ENCODE measurements around the gene CPNE6.
"Not testable (repeated sequence)": the region's sequence is repeated elsewhere in the genome, so short reads cannot be mapped to it uniquely, and the experiment has no call there.

The CPNE6 gene

GRCh38 chr14:24071144-24071697 lies at the start of gene CPNE6:
CPNE6 (plus strand) TSS chr14:24071562; CDS start chr14:24072937, 1,375 bp downstream.
- DNase-seq: no peak

GRCh38 chr14:24024939-24025418 lies 46.4 kb upstream of the CPNE6 start:
- DNase-seq: not testable (repeated sequence)

- not testable (repeated sequence) for DNase-seq
Observed at GRCh38 chr14:24029687-24030086, 41.7 kb upstream of the CPNE6 start.

DNA sequence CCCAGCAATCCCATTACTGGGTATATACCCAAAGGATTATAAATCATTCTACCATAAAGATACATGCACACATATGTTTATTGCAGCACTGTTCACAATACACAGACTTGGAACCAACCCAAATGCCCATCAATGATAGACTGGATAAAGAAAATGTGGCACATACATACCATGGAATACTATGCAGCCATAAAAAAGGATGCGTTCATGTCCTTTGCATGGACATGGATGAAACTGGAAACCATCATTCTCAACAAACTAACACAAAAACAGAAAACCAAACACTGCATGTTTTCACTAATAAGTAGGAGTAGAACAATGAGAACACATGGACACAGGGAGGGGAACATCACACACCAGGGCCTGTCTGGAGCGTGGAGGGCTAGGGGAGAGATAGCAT lies 40.0 kb upstream of the CPNE6 start:
- DNase-seq: not testable (repeated sequence)

GRCh38 chr14:24032727-24033418 lies 38.5 kb upstream of the CPNE6 start:
- no peak for DNase-seq

- not testable (repeated sequence) for DNase-seq
Observed at GRCh38 chr14:24035769-24036168, 35.6 kb upstream of the CPNE6 start.

DNA sequence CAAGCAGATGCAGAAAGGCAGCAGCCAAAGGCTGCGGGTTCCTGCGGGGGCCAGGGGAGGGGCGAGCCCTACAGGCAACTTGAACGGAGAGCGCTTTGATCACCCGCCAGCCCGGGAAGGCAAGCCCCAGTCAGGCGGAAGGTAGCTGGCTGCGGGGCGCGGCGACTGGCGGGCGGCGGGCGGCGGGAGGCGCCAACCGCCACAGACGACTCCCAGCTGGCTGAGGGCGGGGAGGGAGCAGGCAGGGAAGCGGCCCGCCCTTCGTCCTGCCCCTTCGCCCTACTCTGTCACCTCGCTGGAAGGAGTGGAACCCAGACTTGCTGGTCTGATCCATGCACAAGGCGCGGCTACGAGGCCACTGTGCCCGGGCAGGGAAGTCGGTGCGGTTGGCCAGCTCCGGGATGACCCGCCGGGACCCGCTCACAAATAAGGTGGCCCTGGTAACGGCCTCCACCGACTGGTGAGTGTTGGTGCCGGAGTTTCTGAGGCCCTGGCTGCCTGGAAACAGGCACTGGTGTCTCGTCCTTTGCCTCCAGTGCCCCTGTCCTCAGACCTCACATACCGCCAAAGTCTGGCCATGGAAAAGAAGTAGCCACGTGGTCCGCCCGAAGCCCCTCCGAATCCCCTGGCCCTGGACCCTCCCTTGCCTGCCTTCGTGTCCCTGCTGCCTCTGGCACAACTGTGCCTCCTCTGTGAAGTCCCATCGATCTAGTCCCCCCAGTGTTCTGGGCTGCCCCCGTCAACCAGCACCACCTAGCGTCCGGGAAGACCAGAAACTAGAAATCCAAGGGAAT lies 35.0 kb upstream of the CPNE6 start:
- peak; percentile 75 for DNase-seq

- not testable (repeated sequence) for DNase-seq
Observed at GRCh38 chr14:24036963-24037657, 34.3 kb upstream of the CPNE6 start.

DNA sequence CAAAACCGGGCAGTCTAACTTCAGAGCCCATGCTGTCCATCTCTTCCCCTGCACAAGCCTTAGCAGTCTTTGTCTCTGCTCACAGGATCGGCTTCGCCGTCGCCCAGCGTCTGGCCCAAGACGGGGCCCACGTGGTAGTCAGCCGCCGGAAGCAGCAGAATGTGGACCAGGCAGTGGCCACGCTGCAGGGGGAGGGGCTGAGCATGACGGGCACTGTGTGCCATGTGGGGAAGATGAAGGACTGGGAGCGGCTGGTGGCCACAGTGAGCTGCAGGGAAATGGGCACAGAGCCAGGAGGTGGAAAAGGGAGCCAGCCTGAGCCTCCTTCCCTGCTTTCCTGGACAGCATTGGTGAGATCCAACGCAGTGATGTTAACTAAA lies 33.7 kb upstream of the CPNE6 start:
- no peak for DNase-seq

- DNase-seq: no peak
Observed at GRCh38 chr14:24038686-24039085, 32.7 kb upstream of the CPNE6 start.

DNA sequence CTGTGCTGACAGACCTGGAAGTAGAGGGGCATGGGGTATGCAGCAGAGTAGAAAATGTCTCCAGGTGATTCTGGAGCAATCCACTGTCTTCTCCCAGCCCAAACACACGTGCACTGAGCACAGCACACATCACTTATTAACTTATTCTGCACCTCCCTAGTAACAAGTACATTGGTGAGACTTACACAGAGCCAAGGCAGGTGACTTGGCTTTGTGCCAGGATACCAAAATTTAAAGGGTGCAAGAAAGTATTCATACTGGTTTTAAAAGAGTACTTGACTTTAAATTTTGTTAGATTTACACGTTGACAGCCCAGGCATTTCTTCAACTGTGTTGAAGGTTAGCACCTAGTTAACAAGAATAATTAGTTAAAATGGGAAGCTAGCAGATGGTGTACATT lies 30.7 kb upstream of the CPNE6 start:
- no peak for DNase-seq

DNA sequence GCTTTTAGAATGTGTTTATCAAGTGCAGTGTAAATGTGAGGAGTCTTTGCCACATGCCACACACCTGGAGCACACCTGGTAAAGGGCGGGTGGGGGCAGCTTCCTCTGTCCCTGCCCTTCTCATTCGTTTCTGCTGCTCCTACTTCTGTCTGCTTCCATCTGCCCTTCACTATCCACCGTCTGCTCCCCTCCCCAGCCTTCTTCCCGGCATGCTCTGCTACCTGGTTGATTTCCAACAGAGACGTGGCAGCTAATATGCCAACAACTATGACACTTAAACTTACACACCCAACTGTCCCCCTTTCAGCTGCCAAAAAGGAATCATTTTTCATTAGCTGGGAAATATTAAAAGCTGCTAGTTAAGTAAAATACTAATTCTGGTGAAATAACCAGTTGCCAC lies 28.6 kb upstream of the CPNE6 start:
- no peak for DNase-seq

- not testable (repeated sequence) for DNase-seq
Observed at GRCh38 chr14:24049002-24049401, 22.4 kb upstream of the CPNE6 start.

GRCh38 chr14:24050753-24051152 lies 20.6 kb upstream of the CPNE6 start:
- DNase-seq: not testable (repeated sequence)

DNA sequence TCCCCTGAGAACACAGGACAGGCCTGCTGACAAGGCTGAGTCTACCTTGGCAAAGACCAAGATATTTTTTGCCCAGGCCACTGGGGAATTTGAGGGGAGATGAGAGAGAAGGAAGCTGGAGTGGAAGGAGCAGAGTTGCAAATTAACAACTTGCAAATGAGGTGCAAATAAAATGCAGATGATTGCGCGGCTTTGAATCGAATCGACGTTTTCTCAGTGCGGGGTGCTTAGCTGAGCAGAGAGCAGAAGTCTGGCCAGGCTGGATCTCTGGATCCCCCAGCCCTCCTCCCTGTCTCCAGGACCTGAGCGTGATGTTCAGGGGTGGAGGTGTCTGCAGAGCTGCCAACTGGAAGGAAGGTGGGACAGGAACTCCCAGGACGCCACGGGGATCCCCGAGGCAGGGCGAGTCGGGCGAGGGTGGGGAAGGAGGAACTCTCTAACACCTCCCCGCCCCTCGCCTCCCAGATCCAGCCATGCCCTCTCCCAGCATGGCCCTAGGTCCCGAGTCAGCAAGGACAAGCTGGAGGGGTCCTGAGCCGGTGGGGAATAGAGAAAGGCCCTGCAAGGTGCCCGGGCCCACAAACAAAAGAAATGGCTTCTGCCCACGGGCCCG lies 20.1 kb upstream of the CPNE6 start:
- peak; percentile 12 for DNase-seq

DNA sequence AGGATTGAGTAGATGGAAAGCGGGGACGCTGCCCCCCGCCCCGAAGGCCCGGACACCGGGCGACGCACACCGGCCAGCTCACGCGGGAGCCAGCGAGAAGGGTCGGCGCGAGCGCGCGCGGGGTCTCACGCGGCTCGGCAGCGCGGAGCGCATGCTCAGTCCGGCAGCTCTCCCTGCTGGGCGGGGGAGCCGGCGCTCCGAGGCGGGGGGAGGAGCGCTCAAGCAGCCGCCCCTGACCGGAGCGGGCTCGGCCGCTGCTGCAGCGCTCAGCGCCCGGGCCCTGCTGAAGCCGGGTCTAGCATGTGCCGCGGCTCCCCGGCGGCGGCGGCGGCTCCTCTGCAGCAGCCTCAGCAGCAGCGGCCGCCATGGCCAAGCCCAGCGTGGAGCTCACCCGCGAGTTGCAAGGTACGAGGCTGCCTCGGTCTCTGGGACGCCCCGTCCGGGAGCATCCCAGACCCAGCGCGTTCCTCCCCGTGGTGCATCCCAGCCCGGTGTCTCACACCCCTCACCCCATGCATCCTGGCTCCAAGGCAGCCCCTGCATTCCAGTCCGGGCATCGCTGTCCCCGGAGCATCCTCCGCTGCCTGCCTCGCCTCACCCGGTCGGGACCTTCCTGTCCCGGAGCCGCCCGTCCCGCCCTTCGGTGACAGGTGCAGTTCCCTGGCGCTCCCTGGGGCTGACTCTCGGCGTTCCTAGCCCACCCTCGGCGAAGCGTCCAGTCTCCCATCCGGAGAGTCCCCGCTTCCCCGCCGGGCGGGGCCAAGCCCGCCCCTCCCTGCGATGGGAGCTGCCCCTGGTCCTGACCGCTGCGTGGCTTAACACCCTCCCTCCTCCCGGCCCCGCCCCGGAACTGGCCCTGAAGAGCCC lies 19.3 kb upstream of the CPNE6 start, which contains the start of gene CARMIL3:
TSS of gene CARMIL3 (plus strand) at position 221 of the 867 bp plus-strand sequence. CDS start at position 366, 145 bp downstream.
- peak; percentile 74 for DNase-seq

GRCh38 chr14:24052656-24053547 lies 18.5 kb upstream of the CPNE6 start:
- DNase-seq: peak; percentile 37

GRCh38 chr14:24053548-24054323 lies 17.6 kb upstream of the CPNE6 start:
- DNase-seq: no peak

DNA sequence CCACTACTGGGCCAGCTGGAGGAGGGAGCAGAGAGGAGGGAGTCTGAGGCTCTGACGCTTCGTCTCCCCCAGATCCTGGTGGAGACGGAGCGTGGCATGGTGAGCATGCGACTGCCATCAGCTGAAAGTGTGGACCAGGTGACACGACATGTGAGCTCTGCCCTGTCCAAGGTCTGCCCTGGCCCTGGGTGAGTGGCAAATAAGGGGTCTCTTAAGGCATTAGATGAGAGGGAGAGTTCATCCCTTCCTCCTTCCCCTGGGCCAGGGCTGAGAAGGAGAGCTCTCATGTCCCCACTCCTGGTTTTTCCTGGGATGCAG lies 17.1 kb upstream of the CPNE6 start:
- DNase-seq: no peak

GRCh38 chr14:24054646-24055045 lies 16.7 kb upstream of the CPNE6 start:
- no peak for DNase-seq
